OCI-LY3 (cell line): ENCODE measurements around the gene CFP.
"Not testable (repeated sequence)": the region's sequence is repeated elsewhere in the genome, so short reads cannot be mapped to it uniquely, and the experiment has no call there.

Experiments
- H2AFZ ChIP-seq: fragments of 200-600, 300-600 bp; shearing (Covaris generic); 2 replicates; pipeline ENCODE4 v1.6.0; 2014; ENCODE audit warnings: antibody characterized with exemption, low read depth, low read length
- H3K27ac ChIP-seq: fragments of 200-600, 300-600 bp; sonication (generic); 2 replicates; pipeline ENCODE4 v1.5.1; 2014; ENCODE audit warnings: mild to moderate bottlenecking, low read length, moderate library complexity, mixed read lengths
- H3K27me3 ChIP-seq: fragments of 200-600, 300-600 bp; sonication (generic); 2 replicates; pipeline ENCODE4 v1.6.1; 2014; ENCODE audit warnings: low read depth, low read length, mixed read lengths
- H3K36me3 ChIP-seq: fragments of 200-600, 300-600 bp; sonication (generic); replicated peaks from 2 replicates; pipeline ENCODE3; 2014; ENCODE audit warnings: low read depth, low read length, mixed read lengths
- H3K4me1 ChIP-seq: fragments of 300-600, 200-600 bp; sonication (generic); 2 replicates; pipeline ENCODE4 v1.6.1; 2014; ENCODE audit warnings: low read length, mixed read lengths
- H3K4me2 ChIP-seq: fragments of 200-600, 300-600 bp; sonication (generic); 2 replicates; pipeline ENCODE4 v1.6.1; 2014; ENCODE audit warnings: low read length, mixed read lengths
- H3K4me3 ChIP-seq: fragments of 300-600, 200-600 bp; sonication (generic); 2 replicates; pipeline ENCODE4 v1.5.1; 2014; ENCODE audit warnings: antibody characterized with exemption, mild to moderate bottlenecking, low read length, moderate library complexity
- H3K79me2 ChIP-seq: fragments of 300-600, 200-600 bp; shearing (Covaris generic); 2 replicates; pipeline ENCODE4 v1.6.1; 2014; ENCODE audit warnings: mild to moderate bottlenecking, low read length, mixed read lengths
- H3K9ac ChIP-seq: fragments of 300-600, 200-600 bp; shearing (Covaris generic); 2 replicates; pipeline ENCODE4 v1.6.0; 2014; ENCODE audit warnings: mild to moderate bottlenecking, low read length, moderate library complexity
- H3K9me3 ChIP-seq: fragments of 200-600, 300-600 bp; shearing (Covaris generic); 2 replicates; pipeline ENCODE4 v1.6.1; 2014; ENCODE audit warnings: low read length, mixed read lengths; ENCODE audit not compliant: insufficient read depth
- H4K20me1 ChIP-seq: fragments of 200-600, 300-600 bp; sonication (generic); 2 replicates; pipeline ENCODE4 v1.6.1; 2016; ENCODE audit warnings: low read length, mixed read lengths; ENCODE audit not compliant: insufficient read depth
- EZH2phosphoT487 ChIP-seq: fragments of 200-600 bp; shearing (Covaris generic); IDR thresholded peaks from 2 replicates; pipeline ENCODE4 v1.6.1; 2018; ENCODE audit warnings: antibody characterized with exemption, mixed run types, low read depth
- TF ChIP-seq, protein P1 (sequence below): fragments of 200-600, 300-600 bp; sonication (generic); IDR thresholded peaks from 2 replicates; pipeline ENCODE4 v1.5.1; 2014; ENCODE audit warnings: antibody characterized with exemption, low read length, low read depth

Gene CFP

DNA sequence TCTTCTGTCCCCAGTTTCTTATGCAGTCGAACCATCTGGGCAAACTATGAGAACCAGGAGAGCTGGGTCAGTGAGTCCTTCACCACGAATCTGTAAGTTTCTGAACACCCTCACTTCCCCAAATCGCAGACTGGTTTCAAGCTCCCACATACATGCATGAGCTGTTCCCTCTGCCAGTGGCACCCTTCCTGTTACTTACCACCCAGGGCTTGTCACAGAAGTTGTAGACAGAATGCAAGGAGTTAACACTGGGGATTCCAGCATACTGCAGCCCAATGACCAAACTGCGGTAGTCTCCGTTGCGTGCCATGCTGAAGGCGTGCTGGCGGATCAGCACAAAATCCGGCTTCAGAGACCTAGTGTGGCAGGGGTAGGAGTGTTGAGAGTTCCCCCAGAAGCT lies 24.7 kb downstream of the CFP start:
- Histone ChIP-seq H2AFZ (peak overlapping the region; percentile 70; the same call in 1 of the 2 replicates), H3K4me2 (peak overlapping the region; percentile 57), H3K27ac (no peak overlapping the region), H3K9me3 (no peaks in the 10 kb centered on the region), H4K20me1 (no peaks in the 10 kb centered on the region), H3K9ac (no peak overlapping the region), H3K4me1 (peaks cover 7% of the 10 kb centered on the region; the same call in 1 of the 2 replicates), H3K27me3 (no peaks in the 10 kb centered on the region), H3K79me2 (no peaks in the 10 kb centered on the region), H3K36me3 (no peaks in the 10 kb centered on the region), H3K4me3 (0 out of 2 replicates have a peak overlapping the region, but pooled peaks have one; percentile 26)
- TF ChIP-seq, protein P1, sequence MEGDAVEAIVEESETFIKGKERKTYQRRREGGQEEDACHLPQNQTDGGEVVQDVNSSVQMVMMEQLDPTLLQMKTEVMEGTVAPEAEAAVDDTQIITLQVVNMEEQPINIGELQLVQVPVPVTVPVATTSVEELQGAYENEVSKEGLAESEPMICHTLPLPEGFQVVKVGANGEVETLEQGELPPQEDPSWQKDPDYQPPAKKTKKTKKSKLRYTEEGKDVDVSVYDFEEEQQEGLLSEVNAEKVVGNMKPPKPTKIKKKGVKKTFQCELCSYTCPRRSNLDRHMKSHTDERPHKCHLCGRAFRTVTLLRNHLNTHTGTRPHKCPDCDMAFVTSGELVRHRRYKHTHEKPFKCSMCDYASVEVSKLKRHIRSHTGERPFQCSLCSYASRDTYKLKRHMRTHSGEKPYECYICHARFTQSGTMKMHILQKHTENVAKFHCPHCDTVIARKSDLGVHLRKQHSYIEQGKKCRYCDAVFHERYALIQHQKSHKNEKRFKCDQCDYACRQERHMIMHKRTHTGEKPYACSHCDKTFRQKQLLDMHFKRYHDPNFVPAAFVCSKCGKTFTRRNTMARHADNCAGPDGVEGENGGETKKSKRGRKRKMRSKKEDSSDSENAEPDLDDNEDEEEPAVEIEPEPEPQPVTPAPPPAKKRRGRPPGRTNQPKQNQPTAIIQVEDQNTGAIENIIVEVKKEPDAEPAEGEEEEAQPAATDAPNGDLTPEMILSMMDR = no peak
- no peak for TF ChIP-seq EZH2phosphoT487

DNA sequence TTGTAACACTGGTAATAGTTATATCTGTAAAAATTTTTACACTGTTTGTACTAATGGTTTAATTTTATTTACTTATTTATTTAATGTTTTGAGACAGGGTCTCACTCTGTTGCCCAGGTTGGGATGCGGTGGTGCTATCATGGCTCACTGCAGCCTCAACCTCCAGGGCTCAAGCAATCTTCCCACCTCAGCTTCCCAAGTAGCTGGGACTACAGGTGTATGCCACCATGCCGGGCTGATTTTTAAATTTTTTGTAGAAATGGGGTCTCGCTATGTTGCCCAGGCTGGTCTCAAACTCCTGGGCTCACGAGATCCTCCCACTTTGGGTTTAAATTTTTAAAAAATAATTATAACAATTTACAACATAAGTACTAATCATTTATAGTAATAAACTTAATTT lies 26.6 kb downstream of the CFP start:
- not testable (repeated sequence) for H3K27ac ChIP-seq, H4K20me1 ChIP-seq, H3K9me3 ChIP-seq, H3K79me2 ChIP-seq, H3K9ac ChIP-seq, H3K27me3 ChIP-seq, H3K4me3 ChIP-seq, H3K4me2 ChIP-seq, H2AFZ ChIP-seq, H3K4me1 ChIP-seq, H3K36me3 ChIP-seq

DNA sequence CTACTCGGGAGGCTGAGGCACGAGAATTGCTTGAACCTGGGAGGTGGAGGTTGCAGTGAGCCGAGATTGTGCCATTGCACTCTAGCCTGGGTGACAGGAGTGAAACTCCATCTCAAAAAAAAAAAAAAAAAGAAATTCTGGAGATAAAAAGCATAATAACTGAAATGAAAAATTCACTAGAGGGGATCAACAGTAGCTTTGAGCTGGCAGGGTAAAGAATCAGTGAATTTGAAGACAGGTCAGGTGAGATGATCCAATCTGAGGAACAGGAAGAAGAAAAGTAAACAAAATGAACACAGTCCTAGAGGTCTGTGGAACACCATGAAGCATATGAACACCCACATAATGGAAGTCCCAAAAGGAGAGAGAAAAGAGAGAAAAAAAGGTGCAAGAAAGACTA lies 32.5 kb downstream of the CFP start:
- H3K79me2 ChIP-seq = no peaks in the 10 kb centered on the region
- no peak for TF ChIP-seq EZH2phosphoT487
- TF ChIP-seq, protein P1 = no peak
- no peak overlapping the region for H2AFZ ChIP-seq
- no peaks in the 10 kb centered on the region; the same call in 1 of the 2 replicates for H3K27me3 ChIP-seq
- H3K4me3 ChIP-seq = no peak overlapping the region
- H3K9me3 ChIP-seq = no peaks in the 10 kb centered on the region
- no peak overlapping the region for H3K27ac ChIP-seq
- no peaks in the 10 kb centered on the region for H4K20me1 ChIP-seq
- H3K9ac ChIP-seq = no peak overlapping the region
- no peaks in the 10 kb centered on the region for H3K36me3 ChIP-seq
- no peaks in the 10 kb centered on the region for H3K4me1 ChIP-seq
- no peak overlapping the region for H3K4me2 ChIP-seq

DNA sequence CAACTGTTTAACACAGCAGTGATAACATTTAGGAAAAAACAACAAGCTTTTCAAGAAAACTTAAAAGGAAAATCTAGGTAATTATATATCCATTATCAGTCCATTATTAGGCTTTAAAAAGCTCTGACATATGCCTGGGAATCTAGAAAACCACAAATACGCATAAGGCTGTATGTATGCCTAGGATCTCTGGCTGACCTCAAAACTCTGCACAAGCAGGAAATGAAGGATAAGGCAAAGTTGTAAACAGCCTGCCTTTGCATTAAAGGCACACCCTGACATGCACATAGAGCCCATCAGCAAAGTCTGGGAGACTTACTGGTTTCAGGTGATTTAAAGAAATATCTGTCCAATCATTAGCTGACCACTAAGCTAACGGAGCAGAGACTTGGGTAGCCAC lies 33.5 kb downstream of the CFP start:
- H4K20me1 ChIP-seq = no peaks in the 10 kb centered on the region
- H3K9ac ChIP-seq = no peak overlapping the region
- no peak overlapping the region for H3K27ac ChIP-seq
- no peak overlapping the region for H2AFZ ChIP-seq
- no peak overlapping the region for H3K4me2 ChIP-seq
- TF ChIP-seq, protein P1 = no peak
- TF ChIP-seq EZH2phosphoT487 = no peak
- no peaks in the 10 kb centered on the region for H3K4me1 ChIP-seq
- no peaks in the 10 kb centered on the region for H3K36me3 ChIP-seq
- no peaks in the 10 kb centered on the region for H3K9me3 ChIP-seq
- H3K79me2 ChIP-seq = no peaks in the 10 kb centered on the region
- no peak overlapping the region for H3K4me3 ChIP-seq
- H3K27me3 ChIP-seq = no peaks in the 10 kb centered on the region; the same call in 1 of the 2 replicates
